SK-N-MC (cell line): ENCODE data around the gene ANKRD44.

Experiments used
- DNase-seq: peaks from one replicate; pipeline ENCODE4 v3.0.0-alpha.2; 2011; ENCODE audit warnings: low read depth, low spot score
- H3K27ac ChIP-seq: fragments of 200-600 bp; sonication (generic); 2 replicates; pipeline ENCODE4 v1.5.1; 2016; ENCODE audit warnings: mixed run types
- H3K36me3 ChIP-seq: fragments of 200-600 bp; sonication (generic); 2 replicates; pipeline ENCODE4 v1.6.1; 2017; ENCODE audit warnings: antibody characterized with exemption, low read length, mixed read lengths; ENCODE audit not compliant: insufficient read depth
- H3K4me3 ChIP-seq: fragments of 200-600 bp; sonication (generic); 2 replicates; pipeline ENCODE4 v1.5.1; 2016
- H3K9ac ChIP-seq: fragments of 200-600 bp; sonication (generic); 2 replicates; pipeline ENCODE4 v1.8.0; 2017; ENCODE audit warnings: mixed run types, mixed read lengths; ENCODE audit not compliant: insufficient read length
- H3K9me3 ChIP-seq: fragments of 200-600 bp; sonication (generic); 2 replicates; pipeline ENCODE4 v1.6.1; 2017; ENCODE audit warnings: low read depth, mild to moderate bottlenecking, antibody characterized with exemption, low read length, moderate library complexity, mixed read lengths
- EZH2 ChIP-seq: fragments of 200-600 bp; sonication (generic); IDR thresholded peaks from one replicate; pipeline ENCODE4 v1.6.1; 2017; ENCODE audit warnings: antibody characterized with exemption
- FOXP2 ChIP-seq: optimal IDR thresholded peaks from 2 replicates; pipeline ENCODE3; 2011; ENCODE audit warnings: mild to moderate bottlenecking, moderate library complexity; ENCODE audit not compliant: insufficient read depth; ENCODE audit errors: extremely low read length, control extremely low read depth
- POLR2AphosphoS5 ChIP-seq: IDR thresholded peaks from 2 replicates; pipeline ENCODE4 v1.6.1; 2012; ENCODE audit warnings: mild to moderate bottlenecking, low read depth, low read length, borderline replicate concordance

ANKRD44 gene

DNA sequence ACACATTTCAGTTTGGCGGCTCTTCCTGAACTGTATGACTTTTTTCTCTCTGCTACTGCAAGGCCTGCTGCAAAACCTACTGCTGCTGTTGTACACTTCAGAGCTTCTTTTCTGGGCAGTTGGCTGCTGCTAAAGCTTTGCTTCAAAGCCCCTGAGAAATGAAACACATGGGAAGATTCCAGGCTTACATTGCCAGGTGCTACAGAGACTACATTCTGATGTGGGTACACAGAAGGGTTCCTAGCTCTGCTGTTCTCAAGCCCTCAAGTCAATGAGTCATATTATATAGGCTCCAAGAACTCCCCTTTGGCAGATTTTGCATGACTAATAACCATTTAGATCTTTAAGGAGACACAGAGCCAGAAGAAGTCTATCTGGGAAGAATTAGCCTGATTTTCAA lies 371.2 kb downstream of the ANKRD44 start:
- Histone ChIP-seq H3K36me3 (no peaks in the 10 kb centered on the region), H3K9me3 (no peaks in the 10 kb centered on the region), H3K9ac (no peak overlapping the region), H3K4me3 (no peak overlapping the region), H3K27ac (no peak overlapping the region)
- DNase-seq, result no peak
- TF ChIP-seq POLR2AphosphoS5 (no peak), EZH2 (no peak), FOXP2 (no peak)
